CD4-positive, alpha-beta T cell treated with Interleukin-12 subunit alpha and Interleukin-12 subunit beta, for 1 hour (primary cell): ENCODE measurements around the gene PCDHGA1.
"Not testable (repeated sequence)": the region's sequence is repeated elsewhere in the genome, so short reads cannot be mapped to it uniquely, and the experiment has no call there.

Experiments
- DNase-seq: peaks from one replicate; pipeline ENCODE4 v3.0.0-alpha.2; 2020

PCDHGA1 gene

GRCh38 chr5:141349917-141350619, 19.8 kb downstream of the PCDHGA1 start, which contains the start of gene PCDHGB1:
Gene PCDHGB1 (plus strand): TSS chr5:141350099. CDS start chr5:141350261, 162 bp downstream.
- peak; percentile 41 for DNase-seq

GRCh38 chr5:141351591-141351990, 21.3 kb downstream of the PCDHGA1 start:
- DNase-seq: no peak

- DNase-seq: peak; percentile 5
Measured at GRCh38 chr5:141354900-141355469, 24.7 kb downstream of the PCDHGA1 start, which contains the start of gene PCDHGA4. Gene PCDHGA4 (plus strand): TSS chr5:141355021. CDS start chr5:141355108, 87 bp downstream.

GRCh38 chr5:141355641-141356040, 25.3 kb downstream of the PCDHGA1 start:
- DNase-seq: no peak

GRCh38 chr5:141356133-141356532, 25.8 kb downstream of the PCDHGA1 start:
- DNase-seq: no peak

- no peak for DNase-seq
Measured at GRCh38 chr5:141356950-141357349, 26.6 kb downstream of the PCDHGA1 start.

- peak; percentile 50 for DNase-seq
Measured at GRCh38 chr5:141359790-141360426, 29.6 kb downstream of the PCDHGA1 start, which contains the start of gene PCDHGB2. Gene PCDHGB2 (plus strand): TSS chr5:141359994. CDS start chr5:141360136, 142 bp downstream.

- DNase-seq: no peak
Measured at GRCh38 chr5:141360685-141361084, 30.4 kb downstream of the PCDHGA1 start.

GRCh38 chr5:141362719-141363118, 32.4 kb downstream of the PCDHGA1 start:
- DNase-seq: no peak

GRCh38 chr5:141363952-141364660, 33.8 kb downstream of the PCDHGA1 start, which contains the start of gene PCDHGA5:
Gene PCDHGA5 (plus strand): TSS chr5:141364162. CDS start chr5:141364331, 169 bp downstream.
- no peak for DNase-seq

- no peak for DNase-seq
Measured at GRCh38 chr5:141366016-141366896, 35.9 kb downstream of the PCDHGA1 start.

- DNase-seq: peak; percentile 48
Measured at GRCh38 chr5:141369994-141370848, 39.9 kb downstream of the PCDHGA1 start, which contains the start of gene PCDHGB3. Gene PCDHGB3 (plus strand): TSS chr5:141370242. CDS start chr5:141370395, 153 bp downstream.

GRCh38 chr5:141371572-141372475, 41.5 kb downstream of the PCDHGA1 start:
- DNase-seq: no peak

GRCh38 chr5:141373673-141374317, 43.5 kb downstream of the PCDHGA1 start, which contains the start of gene PCDHGA6:
Gene PCDHGA6 (plus strand): TSS chr5:141373891. CDS start chr5:141374084, 193 bp downstream.
- DNase-seq: peak; percentile 13

GRCh38 chr5:141374627-141375026, 44.3 kb downstream of the PCDHGA1 start:
- DNase-seq: no peak

- not testable (repeated sequence) for DNase-seq
Measured at GRCh38 chr5:141375444-141376155, 45.3 kb downstream of the PCDHGA1 start.

GRCh38 chr5:141382469-141383294, 52.4 kb downstream of the PCDHGA1 start, which contains the start of gene PCDHGA7:
Gene PCDHGA7 (plus strand): TSS chr5:141382742. CDS start chr5:141382900, 158 bp downstream.
- DNase-seq: no peak
